HG03097 (cell line): ENCODE results near the gene BTBD10.

Experiments used
- ATAC-seq: cut with Tn5 transposase; IDR thresholded peaks from one replicate; pipeline ENCODE4 v1.9.1; 2021; ENCODE audit not compliant: unreplicated experiment, low FRiP score

Gene BTBD10

DNA sequence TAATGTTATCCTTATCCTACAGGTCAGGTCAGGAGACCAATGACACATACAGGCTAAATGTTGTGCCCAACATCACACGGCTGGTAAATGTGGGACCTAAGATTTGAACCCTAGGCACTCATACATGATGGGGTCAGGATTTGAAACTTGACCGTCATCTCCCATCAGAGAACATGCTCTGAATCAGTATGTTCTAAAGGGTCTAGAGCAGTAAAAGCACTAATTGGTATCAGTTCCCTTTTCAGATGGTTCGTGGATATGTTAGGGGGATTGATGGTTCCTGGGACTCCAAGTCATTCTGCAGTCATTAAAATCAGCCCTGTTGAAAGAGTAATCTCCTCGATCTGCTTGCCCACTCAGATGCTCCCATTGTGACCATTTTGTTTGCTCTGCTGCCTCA, 120.0 kb downstream of the BTBD10 start:
- ATAC-seq: no peak

DNA sequence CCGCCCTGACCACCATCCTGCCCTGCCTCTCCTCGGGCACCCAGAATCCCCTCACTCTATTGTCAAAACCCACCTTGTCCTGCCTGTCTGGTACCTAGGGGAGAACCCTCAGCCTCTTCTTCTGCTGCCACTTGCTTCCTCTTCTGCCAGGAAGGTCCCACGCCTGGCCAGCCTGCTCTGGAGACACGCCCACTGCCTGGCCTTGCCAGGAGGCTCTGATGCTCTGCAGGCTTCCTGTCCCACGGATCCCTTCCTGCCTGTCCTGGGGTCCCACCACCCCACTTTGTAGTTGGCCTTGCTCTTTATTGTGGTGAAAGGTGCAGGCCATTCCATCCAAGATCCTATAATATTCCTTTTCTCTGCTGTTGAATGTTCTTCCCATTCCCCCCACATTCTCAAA, 122.0 kb downstream of the BTBD10 start:
- no peak for ATAC-seq

- no peak for ATAC-seq
These were observed 123.5 kb downstream of the BTBD10 start for GRCh38 chr11:13339195-13340153.

- no peak for ATAC-seq
These were observed 124.5 kb downstream of the BTBD10 start for GRCh38 chr11:13338427-13339069.

- no peak for ATAC-seq
These were observed 125.0 kb downstream of the BTBD10 start for GRCh38 chr11:13338019-13338426.
